Middle frontal gyrus (tissue), 1 donor: Measurements from ENCODE around the gene SLC17A6.

ENCODE experiments used
- DNase-seq: peaks from one replicate; pipeline ENCODE4 v3.0.0-alpha.2; 2015; ENCODE audit warnings: low spot score; ENCODE audit errors: extremely low spot score

SLC17A6 gene

DNA sequence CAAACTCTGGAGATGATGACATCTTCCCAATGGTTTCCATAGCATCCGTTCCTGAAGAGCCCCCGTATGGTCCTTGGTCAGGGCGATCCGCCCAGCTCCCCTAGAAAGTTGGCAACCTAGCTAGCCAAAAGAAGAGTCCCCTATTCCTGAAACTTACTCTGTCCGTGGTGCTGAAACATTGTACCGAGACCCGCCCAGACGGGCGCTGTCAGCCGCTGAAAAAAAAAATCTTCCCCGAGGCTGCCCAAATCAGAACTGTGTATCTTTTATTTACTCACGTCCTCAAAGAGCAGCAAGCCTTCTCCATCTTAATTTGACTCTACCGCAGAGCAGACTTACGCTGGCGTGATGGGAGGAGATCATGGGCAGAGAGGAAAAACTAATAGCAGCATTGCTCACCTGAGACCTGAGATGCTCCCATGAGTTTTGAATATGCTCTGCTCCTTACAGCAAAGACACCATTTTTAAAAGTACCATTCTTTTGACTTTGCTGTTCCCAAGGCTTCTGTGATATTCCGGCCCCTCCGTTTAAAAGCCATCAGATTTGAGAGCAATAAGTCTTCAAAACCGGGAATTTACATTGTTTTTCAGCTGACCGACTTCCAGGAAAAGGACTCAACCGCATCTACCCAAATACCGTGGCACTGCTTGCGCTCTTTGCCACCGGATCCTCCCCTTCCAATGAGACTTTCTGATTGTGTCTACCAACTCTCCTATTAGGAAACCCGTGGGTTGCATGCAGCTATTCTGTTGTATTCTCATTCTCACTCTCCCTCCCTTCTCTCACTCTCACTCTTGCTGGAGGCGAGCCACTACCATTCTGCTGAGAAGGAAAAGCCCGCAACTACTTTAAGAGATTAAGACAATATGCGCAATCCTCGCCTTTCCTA lies at the start of gene SLC17A6:
Gene SLC17A6 (plus strand): TSS at position 786 of the 890 bp plus-strand sequence. CDS start 153 bp downstream, outside the sequence.
- DNase-seq: no peak

DNA sequence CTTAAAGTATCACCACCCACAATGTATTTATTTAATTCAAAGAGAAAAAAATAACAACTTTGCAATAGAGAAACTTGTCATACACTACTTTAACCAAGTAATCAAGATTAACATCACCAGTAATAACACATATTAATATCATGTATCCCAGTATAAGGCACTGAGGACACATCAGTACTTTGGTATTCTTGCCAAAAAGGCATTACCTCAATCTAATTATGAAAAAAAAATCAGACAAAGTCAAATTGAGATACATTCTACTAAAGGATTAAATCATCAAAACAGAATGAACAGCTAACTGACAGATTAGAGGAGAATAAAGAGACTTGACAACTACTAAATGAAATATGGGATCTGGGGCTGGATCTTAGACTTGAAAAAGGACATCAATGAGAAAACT lies 35.8 kb upstream of the SLC17A6 start:
- no peak for DNase-seq

DNA sequence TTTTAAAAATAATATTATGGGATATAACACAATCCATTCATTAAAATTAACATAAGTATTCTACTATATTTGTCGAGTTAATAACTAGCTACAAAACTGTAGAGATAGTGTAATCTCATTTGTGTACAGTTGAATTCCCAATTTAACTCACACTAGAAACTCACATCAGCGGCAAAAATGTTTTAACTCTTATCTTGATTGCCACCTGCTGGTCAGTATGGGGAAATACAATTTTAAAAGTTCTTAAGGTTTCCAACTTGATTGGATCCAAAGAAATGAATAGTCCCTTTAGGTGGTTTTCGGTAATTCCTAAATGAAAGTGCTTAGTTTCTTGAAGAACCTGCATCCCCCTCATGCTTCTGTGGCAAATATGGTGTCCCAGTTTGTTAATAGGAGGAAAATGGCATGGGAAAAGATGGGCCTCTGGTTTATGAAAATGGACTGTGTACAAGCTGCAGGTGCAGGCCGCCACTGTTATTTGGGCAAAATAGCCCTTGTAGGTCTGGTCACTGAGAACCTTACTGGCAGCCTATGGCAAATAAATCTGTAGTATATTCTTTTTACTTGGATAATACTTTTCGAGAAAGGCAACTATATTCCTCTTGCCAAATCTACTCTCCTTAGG lies 33.7 kb upstream of the SLC17A6 start:
- peak; percentile 51 for DNase-seq

GRCh38 chr11:22317656-22318055 lies 20.5 kb upstream of the SLC17A6 start:
- no peak for DNase-seq

GRCh38 chr11:22331771-22332170 lies 6.4 kb upstream of the SLC17A6 start:
- DNase-seq: no peak

DNA sequence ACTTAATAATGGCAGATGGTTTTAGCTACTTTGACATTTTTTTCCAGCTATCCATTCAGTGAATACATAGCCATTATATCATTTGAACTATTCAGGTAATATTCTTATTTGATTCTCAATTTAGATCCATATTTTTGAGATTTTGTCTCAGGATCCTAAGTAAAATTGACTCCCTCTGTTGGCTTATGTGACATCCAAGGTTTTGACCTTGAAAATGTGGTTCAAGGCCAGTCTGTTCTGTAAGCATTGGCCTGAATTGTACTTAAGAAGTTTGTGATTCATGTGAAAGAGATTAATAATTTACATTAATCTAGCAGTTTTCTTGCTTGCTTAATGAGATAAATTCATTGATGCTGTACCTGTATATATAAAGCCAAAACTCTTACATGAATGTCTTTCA lies 1.6 kb upstream of the SLC17A6 start:
- no peak for DNase-seq

- DNase-seq: no peak
These were observed 1.4 kb downstream of the SLC17A6 start for GRCh38 chr11:22339611-22340010.

- DNase-seq: no peak
These were observed 2.1 kb downstream of the SLC17A6 start for GRCh38 chr11:22340235-22340634.

DNA sequence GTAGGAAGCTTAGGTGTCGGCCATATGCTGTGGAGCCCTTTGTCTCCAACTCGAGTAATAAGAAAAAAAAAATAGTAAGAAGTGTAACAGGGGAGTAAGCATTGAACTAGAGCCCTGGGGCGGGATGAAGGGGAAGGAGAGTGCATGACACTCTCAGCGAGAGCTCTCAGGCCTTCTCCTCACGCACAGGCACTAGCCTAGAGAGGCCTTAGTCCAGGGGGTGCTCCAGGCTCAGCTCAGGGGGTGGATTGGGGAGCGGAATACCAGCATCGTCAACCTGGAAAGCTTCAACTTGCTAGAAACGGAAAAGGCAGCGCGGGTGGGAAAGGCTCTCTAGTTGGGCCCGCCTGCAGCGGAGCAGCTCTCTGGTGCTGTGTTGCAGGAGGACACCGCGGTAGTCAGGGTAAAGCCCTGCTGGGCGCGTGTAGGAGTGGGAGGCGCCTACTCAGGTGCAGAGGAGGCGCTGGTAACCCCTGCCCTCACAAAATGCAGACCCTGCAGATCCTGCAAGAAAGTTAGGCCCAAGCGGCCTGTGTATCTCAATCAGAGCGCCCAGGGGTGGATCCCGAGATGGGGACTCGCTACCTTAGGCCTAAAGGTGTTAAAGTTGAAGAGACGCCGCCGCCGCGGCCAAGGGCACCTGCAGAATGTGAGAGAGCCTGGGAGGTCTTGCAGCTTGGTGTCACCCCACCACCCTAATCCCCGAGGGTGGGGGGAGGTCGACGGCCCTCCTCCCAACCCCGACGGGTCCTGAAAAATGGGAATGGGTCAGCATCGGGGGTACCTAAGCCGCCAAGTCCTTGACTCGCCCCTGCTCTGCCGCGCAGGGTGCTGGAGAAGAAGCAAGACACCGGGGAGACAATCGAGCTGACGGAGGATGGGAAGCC lies 2.8 kb downstream of the SLC17A6 start:
- DNase-seq: no peak

- DNase-seq: no peak
These were observed 3.4 kb downstream of the SLC17A6 start for GRCh38 chr11:22341588-22341931.

DNA sequence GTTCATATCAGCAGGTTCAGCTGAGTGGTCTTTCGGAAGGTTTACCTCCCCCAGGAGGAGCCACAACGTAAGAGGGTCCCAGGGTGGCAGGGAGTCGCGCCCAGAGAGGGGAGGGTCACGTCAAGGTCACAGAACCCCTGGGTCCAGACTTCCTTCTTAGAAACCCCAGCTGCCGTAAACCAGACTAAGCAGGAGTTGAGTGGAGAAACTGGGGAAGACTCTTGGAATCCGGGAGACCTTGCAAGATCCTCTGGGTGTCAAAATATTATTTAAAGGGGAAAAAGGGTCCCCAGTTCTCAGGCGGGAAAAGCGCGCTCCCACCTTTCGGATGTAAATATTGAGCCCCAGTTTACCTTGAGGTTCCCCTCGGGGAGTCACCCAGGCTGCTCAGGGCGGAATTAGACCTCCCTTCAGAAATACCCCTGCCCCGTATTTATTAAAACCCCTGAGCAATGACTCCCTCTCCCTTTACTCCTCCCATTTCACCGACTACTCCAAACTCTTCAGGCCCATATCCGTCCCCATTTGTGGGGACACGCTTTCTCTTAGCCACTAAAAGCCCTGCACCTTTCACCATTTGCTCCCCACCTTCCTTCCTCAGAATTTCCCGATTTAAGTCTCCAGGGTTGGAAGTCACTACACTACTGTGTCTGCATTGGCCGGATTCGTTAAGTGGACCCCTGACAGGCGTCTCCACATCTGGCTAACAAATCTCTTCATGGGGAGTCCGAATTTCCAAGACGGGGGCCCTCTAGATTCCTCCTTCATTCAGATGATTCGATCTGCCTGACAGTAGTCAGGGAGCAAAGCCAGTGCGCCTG lies 4.2 kb downstream of the SLC17A6 start:
- DNase-seq: no peak

DNA sequence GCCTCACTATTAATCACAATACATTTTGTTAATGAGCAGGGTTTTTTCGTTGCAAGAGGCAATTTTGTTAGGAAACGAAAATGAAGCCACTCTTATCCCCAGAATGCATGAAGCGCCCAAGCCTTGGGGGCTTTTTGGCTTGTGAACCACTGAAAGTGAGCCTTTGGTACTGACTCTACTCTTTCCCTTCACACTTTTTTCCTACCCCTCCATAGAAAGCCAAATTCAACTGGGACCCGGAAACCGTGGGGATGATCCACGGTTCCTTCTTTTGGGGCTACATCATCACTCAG lies 4.8 kb downstream of the SLC17A6 start:
- no peak for DNase-seq

DNA sequence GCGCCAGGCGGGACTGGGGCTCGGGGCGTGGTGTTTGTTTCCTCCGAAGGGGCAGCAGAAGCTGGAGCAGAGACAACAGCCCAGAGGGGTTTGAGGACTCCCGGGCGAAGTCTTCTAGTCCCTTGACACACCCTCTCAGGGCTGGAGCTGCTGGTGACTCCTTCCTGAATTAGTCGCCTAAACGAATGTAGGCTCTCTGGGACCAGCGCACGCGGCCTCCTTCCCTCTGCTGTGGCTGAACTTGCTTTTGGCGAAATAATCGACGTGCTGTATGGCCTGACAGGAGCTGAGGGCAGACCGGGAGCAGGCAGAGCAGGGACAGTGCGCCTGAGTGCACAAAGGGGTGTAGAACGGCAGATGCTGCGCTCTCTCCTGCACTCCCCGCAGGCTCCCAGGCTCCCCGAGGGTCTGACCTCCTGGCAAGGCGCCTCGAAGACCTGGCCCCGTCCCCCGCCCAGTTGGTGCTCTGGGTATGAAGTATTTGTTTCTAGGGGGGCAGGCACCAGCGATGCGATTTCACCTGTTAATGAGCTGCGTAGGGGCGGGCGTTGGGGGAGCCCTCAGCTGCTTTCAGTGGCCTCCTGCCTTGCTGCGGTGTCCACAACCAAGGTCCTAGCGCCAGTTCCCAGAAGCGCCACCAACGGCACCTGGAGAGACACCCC lies 5.3 kb downstream of the SLC17A6 start:
- no peak for DNase-seq

- DNase-seq: no peak
These were observed 5.9 kb downstream of the SLC17A6 start for GRCh38 chr11:22344081-22344480.

DNA sequence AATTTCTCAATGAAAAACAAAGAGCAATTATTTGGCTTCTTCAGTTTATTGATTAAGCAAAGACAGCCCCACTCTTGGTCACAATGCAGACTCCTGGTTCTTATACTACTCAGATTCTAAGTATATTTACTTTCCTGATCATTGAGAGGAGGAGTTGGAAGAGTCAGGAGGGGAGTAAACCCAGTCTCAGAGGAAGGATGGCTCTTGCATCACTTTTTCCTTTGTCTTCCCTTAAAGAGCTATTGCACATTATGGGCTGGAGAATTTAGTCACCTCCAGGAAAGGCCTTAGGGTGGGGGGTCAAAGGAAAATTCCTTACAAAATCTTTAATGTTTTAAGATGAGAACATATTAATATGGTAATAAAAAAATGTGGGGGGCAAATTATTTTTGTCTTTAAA lies 8.1 kb downstream of the SLC17A6 start:
- no peak for DNase-seq

GRCh38 chr11:22347857-22348487 lies 9.8 kb downstream of the SLC17A6 start:
- DNase-seq: no peak

- no peak for DNase-seq
These were observed 11.3 kb downstream of the SLC17A6 start for GRCh38 chr11:22349491-22349890.

GRCh38 chr11:22359295-22359694 lies 21.1 kb downstream of the SLC17A6 start:
- DNase-seq: no peak

- no peak for DNase-seq
These were observed 33.0 kb downstream of the SLC17A6 start for GRCh38 chr11:22371160-22371559.

DNA sequence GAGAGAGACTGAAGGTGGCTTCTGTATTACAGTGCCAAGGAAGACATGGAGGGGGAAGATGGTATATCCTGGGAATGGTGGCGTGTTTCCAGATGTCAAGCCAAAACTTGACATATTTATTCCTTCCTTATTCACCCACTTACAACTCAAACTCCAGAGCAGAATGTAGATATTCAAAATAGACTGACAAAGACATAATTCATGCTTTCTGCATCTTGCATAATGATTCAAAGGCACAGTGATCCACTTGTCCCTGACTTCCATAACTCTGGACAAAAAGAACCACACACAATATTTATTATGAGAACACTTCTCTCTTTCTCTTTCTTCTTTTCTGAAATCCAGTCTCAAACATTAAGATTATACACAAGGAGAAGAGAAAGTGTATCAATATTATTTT lies 48.9 kb downstream of the SLC17A6 start:
- DNase-seq: no peak
